K562 (cell line): Measurements from ENCODE around the gene MERTK. TPM values are rescaled to one million over a fixed set of nuclear protein-coding genes. Genes with fewer than 3 reads are reported as not detected.

Experiments used
- ATAC-seq: fragments of 200-7000 bp; cut with Tn5 transposase; 3 replicates; pipeline ENCODE4 v1.9.1; 2020; ENCODE audit warnings: moderate library complexity
- BruUV-seq: library from RNA; stranded (reverse); fragments of 400-500 nt; replicated peaks from 2 replicates; lab custom pipeline; 2021; lab: Mats Ljungman, UMichigan
- CTCF ChIA-PET: fragments of 300-600 bp; formaldehyde crosslinking; extraction: SDS; loops from one replicate; lab custom pipeline; 2021; ENCODE audit warnings: low intra/inter-chr PET ratio; lab: Yijun Ruan, JAX
- POLR2A ChIA-PET: fragments of 300-600, 350-650 bp; sonication (Branson Sonifier 250); formaldehyde crosslinking; extraction: SDS; loops from one replicate; lab custom pipeline; 2021; ENCODE audit warnings: antibody characterized with exemption, inconsistent platforms; lab: Yijun Ruan, JAX
- DNase-seq, 4 experiments: peaks; one replicate each; pipeline versions ENCODE4 v3.0.0 to v3.0.0-alpha.2; 2011 to 2018; ENCODE audit warnings: low spot score in 3 of 4, mixed read lengths in 3 of 4; ENCODE audit errors: extremely low read depth in 1 of 4
- FAIRE-seq: peaks from 2 replicates; lab custom pipeline; 2011; peaks lifted over from hg19 to GRCh38; lab: Jason Lieb, UNC
- H2AFZ ChIP-seq: 2 replicates; pipeline ENCODE4 v1.6.0; 2011; ENCODE audit warnings: low read depth, low read length, control low read depth, inconsistent platforms
- H3K27ac ChIP-seq: fragments of 200-600 bp; 3 replicates; pipeline ENCODE4 v1.8.0; 2011; ENCODE audit warnings: low read depth, mild to moderate bottlenecking, control low read depth, inconsistent platforms, low read length, moderate library complexity, mixed read lengths; ENCODE audit errors: extremely low read depth
- H3K27me3 ChIP-seq, 2 experiments: fragments of 300-600 bp in 1 of 2; 2 replicates in 1 of 2; 3 replicates in 1 of 2; pipeline versions ENCODE4 v1.6.0 to v1.8.0; 2011; ENCODE audit warnings: inconsistent platforms in 2 of 2, low read length in 2 of 2, mild to moderate bottlenecking in 1 of 2, mixed read lengths in 1 of 2, moderate library complexity in 1 of 2; ENCODE audit not compliant: control insufficient read depth in 2 of 2, insufficient read depth in 2 of 2
- H3K36me3 ChIP-seq: fragments of 300-600 bp; 3 replicates; pipeline ENCODE4 v1.8.0; 2011; ENCODE audit warnings: mild to moderate bottlenecking, low read length, inconsistent platforms; ENCODE audit not compliant: control insufficient read depth, insufficient read depth
- H3K4me1 ChIP-seq, 2 experiments: fragments of 200-600 bp in 1 of 2; replicated peaks in 1 of 2; 2 replicates in 1 of 2; 3 replicates in 1 of 2; pipeline versions ENCODE4 v1.5.1 to v1.8.0; 2011; ENCODE audit warnings: inconsistent platforms in 2 of 2, low read length in 2 of 2, mild to moderate bottlenecking in 1 of 2, mixed read lengths in 1 of 2, moderate library complexity in 1 of 2; ENCODE audit not compliant: control insufficient read depth in 2 of 2, insufficient read depth in 2 of 2
- H3K4me2 ChIP-seq: 2 replicates; pipeline ENCODE4 v1.6.1; 2011; ENCODE audit warnings: low read length, control low read depth, inconsistent platforms, mixed read lengths; ENCODE audit not compliant: insufficient read depth
- H3K4me3 ChIP-seq: fragments of 200-600 bp; sonication (generic), shearing (Covaris generic); 2 replicates; pipeline ENCODE4 v1.5.1; 2016; ENCODE audit warnings: control low read depth, inconsistent platforms
- H3K79me2 ChIP-seq: fragments of 200-600 bp; 3 replicates; pipeline ENCODE4 v1.8.0; 2011; ENCODE audit warnings: low read length, inconsistent platforms; ENCODE audit not compliant: control insufficient read depth, insufficient read depth
- H3K9ac ChIP-seq, 2 experiments: 2 replicates each; pipeline versions ENCODE4 v1.6.0 to v1.6.1; 2011; ENCODE audit warnings: low read depth in 2 of 2, low read length in 2 of 2, control low read depth in 1 of 2, inconsistent platforms in 1 of 2, mild to moderate bottlenecking in 1 of 2, mixed read lengths in 1 of 2; ENCODE audit not compliant: insufficient read depth in 1 of 2
- H3K9me1 ChIP-seq: one replicate; pipeline ENCODE4 v1.6.0; 2011; ENCODE audit warnings: inconsistent platforms, mild to moderate bottlenecking, low read length, moderate library complexity; ENCODE audit not compliant: control insufficient read depth, insufficient read depth
- H3K9me3 ChIP-seq: replicated peaks from 2 replicates; pipeline ENCODE4 v1.5.1; 2011; ENCODE audit warnings: low read depth, low read length, inconsistent platforms; ENCODE audit not compliant: control insufficient read depth, insufficient read depth
- H4K20me1 ChIP-seq: replicated peaks from 2 replicates; pipeline ENCODE4 v1.6.1; 2011; ENCODE audit warnings: low read length, inconsistent platforms, mixed read lengths; ENCODE audit not compliant: control insufficient read depth, insufficient read depth
- RFX5 ChIP-seq: IDR thresholded peaks from 2 replicates; pipeline ENCODE4 v1.6.1; 2011; ENCODE audit warnings: low read depth, mild to moderate bottlenecking, improper control_type of control experiment, low read length
- SIN3A ChIP-seq, 2 experiments: fragments of 150-350 bp in 1 of 2; IDR thresholded peaks; 2 replicates each; pipeline ENCODE4 v1.6.1; 2011 to 2016; ENCODE audit warnings: borderline replicate concordance in 2 of 2, low read depth in 2 of 2, low read length in 2 of 2, mild to moderate bottlenecking in 2 of 2, moderate library complexity in 2 of 2; ENCODE audit not compliant: control insufficient read depth in 1 of 2
- ZNF280A ChIP-seq: fragments of 450-650 bp; IDR thresholded peaks from 2 replicates; pipeline ENCODE4 v1.6.1; 2018; ENCODE audit warnings: mild to moderate bottlenecking, low read depth; ENCODE audit not compliant: partially characterized antibody
- WGBS: fragments of 100-300 bp; shearing (Covaris generic); methylation state at CpG from one replicate; pipeline ENCODE4 v1.1.6; 2016; ENCODE audit warnings: low coverage, mixed read lengths; ENCODE audit not compliant: insufficient coverage; ENCODE audit errors: missing lambda C conversion rate; 5-methylcytosine and 5-hydroxymethylcytosine counted together
- in situ Hi-C: fragments of 300-500 bp; cut with MboI; formaldehyde crosslinking; loops from 4 replicates; pipeline ENCODE4 v1.15.0; 2018; ENCODE audit warnings: inconsistent platforms, mixed read lengths
- intact Hi-C: fragments of 100-400 bp; cut with micrococcal nuclease; formaldehyde crosslinking; loops from 2 replicates; pipeline ENCODE4 v1.14.2; 2022
- polyA plus RNA-seq, 8 experiments: library from polyadenylated mRNA; depleted of rRNA in 4 of 8; stranded (reverse) in 5 of 8; unstranded in 3 of 8; fragments of >200 nt; fragmentation: Nextera tagmentation in 2 of 8; fragmentation: Illumina TruSeq in 1 of 8; extraction: Ambion mirVana in 2 of 8; extraction: Trizol in 1 of 8; gene quantifications; 2 replicates each; pipeline versions ENCODE4 v1.2.1 to v1.2.3, GENCODE V29; 2011 to 2014; ENCODE audit warnings: inconsistent platforms in 1 of 8, missing spikeins in 1 of 8
- total RNA-seq, 7 experiments: library from RNA; depleted of rRNA in 6 of 7; stranded (reverse); fragments of >200 nt in 6 of 7; fragmentation: Illumina TruSeq in 2 of 7; extraction: Trizol in 2 of 7; gene quantifications; 2 replicates each; pipeline versions ENCODE4 v1.2.1 to v1.2.3, GENCODE V29; 2011 to 2021; ENCODE audit warnings: low replicate concordance in 1 of 7

The MERTK gene
- total and polyA plus RNA-seq, 9 of the 15 experiments (the other 6 are each of a cell fraction or from before 2014, with no cell fraction given), result 0.23 to 1.6 (median 0.74) TPM

GRCh38 chr2:111982822-111983221 lies 84.4 kb downstream of the MERTK start:
- WGBS, result 14% methylated on average over 5 of the region's 5 CpGs
- H3K4me2 ChIP-seq, result no peak overlapping the region
- no peaks in the 10 kb centered on the region for H3K9me1 ChIP-seq
- H3K79me2 ChIP-seq, result no peaks in the 10 kb centered on the region
- peaks cover 0 to 14% of the 10 kb centered on the region in 2 experiments; a peak in 3 of 5 replicates for H3K4me1 ChIP-seq
- no peak for TF ChIP-seq ZNF280A
- TF ChIP-seq SIN3A (IDR thresholded peaks at IDR 0.05; ENCODE audit: borderline replicate concordance in 2 of 2, control insufficient read depth in 1 of 2, low read depth in 2 of 2, low read length in 2 of 2), result no peak
- TF ChIP-seq RFX5, result no peak
- no peak overlapping the region for H3K9ac ChIP-seq
- CTCF ChIA-PET, result no interaction called here
- POLR2A ChIA-PET, result no interaction called here
- H3K4me3 ChIP-seq, result no peak overlapping the region
- H3K27me3 ChIP-seq, result no peaks in the 10 kb centered on the region
- H2AFZ ChIP-seq, result no peak overlapping the region
- FAIRE-seq (no peak), ATAC-seq (no peak), DNase-seq (no peak)
- in situ Hi-C loops (no loop called here), intact Hi-C loops (no loop called here)
- no peak overlapping the region for H3K27ac ChIP-seq
- BruUV-seq, result no TSS peak
- H3K9me3 ChIP-seq, result no peaks in the 10 kb centered on the region
- no peaks in the 10 kb centered on the region for H3K36me3 ChIP-seq
- H4K20me1 ChIP-seq, result no peaks in the 10 kb centered on the region
